Upper lobe of right lung (tissue), 1 donor: ENCODE results near the gene UBC. TPM values are rescaled to one million over a fixed set of nuclear protein-coding genes. Genes with fewer than 3 reads are reported as not detected.

Experiments
- ATAC-seq: fragments of 200-7000 bp; cut with Tn5 transposase; one replicate; pipeline ENCODE4 v1.9.1; 2020; ENCODE audit warnings: mild to moderate bottlenecking, moderate library complexity
- DNase-seq: peaks from one replicate; pipeline ENCODE4 v3.0.0-alpha.2; 2020
- H3K27ac ChIP-seq: fragments of 200-600 bp; one replicate; pipeline ENCODE4 v1.8.0; 2022
- H3K27me3 ChIP-seq: fragments of 200-600 bp; one replicate; pipeline ENCODE4 v1.8.0; 2022; ENCODE audit warnings: mild to moderate bottlenecking
- H3K36me3 ChIP-seq: fragments of 200-600 bp; one replicate; pipeline ENCODE4 v1.8.0; 2022
- H3K4me1 ChIP-seq: fragments of 200-600 bp; one replicate; pipeline ENCODE4 v1.8.0; 2022
- H3K4me3 ChIP-seq: fragments of 200-600 bp; one replicate; pipeline ENCODE4 v1.8.0; 2022; ENCODE audit warnings: mild to moderate bottlenecking
- H3K9me3 ChIP-seq: fragments of 200-600 bp; one replicate; pipeline ENCODE4 v1.8.0; 2022
- intact Hi-C: fragments of 100-400 bp; cut with DNase I; formaldehyde crosslinking; loops from one replicate; pipeline ENCODE4 v1.11.0; 2022
- long read RNA-seq: library from polyadenylated mRNA; unstranded; transcript quantifications from one replicate; pipeline ENCODE4 v2.0.0, GENCODE V29; 2021
- total RNA-seq: library from RNA; stranded (reverse); fragmentation: NEBNext Ultra II Directional; extraction: Animal tissue kit (Norgen Biotek cat#: 25700); gene quantifications from one replicate; pipeline ENCODE4 v1.2.1, GENCODE V29; 2021
- TF ChIP-seq, protein P1 (sequence below): fragments of 200-600 bp; IDR thresholded peaks from one replicate; pipeline ENCODE4 v1.8.0; 2022; ENCODE audit warnings: antibody characterized with exemption
- donor health status: DM: no; HTN: yes; CAD: no; lungs with severe emphysema.

UBC gene
- 1,107 TPM for total RNA-seq
- long read RNA-seq, transcript UBC-204 (2 exons, 624 nt): minor isoform, 5 of 1,104 reads
- long read RNA-seq, transcript UBC-205 (1 exons, 3,745 nt): minor isoform, 164 of 1,104 reads
- long read RNA-seq, transcript UBC-201 (2 exons, 2,688 nt): major isoform, 925 of 1,104 reads
- long read RNA-seq, partial matches to known transcripts: 0 of 1,104 reads
- long read RNA-seq, other reads (novel, unspliced or antisense): 6 of 1,104 reads

DNA sequence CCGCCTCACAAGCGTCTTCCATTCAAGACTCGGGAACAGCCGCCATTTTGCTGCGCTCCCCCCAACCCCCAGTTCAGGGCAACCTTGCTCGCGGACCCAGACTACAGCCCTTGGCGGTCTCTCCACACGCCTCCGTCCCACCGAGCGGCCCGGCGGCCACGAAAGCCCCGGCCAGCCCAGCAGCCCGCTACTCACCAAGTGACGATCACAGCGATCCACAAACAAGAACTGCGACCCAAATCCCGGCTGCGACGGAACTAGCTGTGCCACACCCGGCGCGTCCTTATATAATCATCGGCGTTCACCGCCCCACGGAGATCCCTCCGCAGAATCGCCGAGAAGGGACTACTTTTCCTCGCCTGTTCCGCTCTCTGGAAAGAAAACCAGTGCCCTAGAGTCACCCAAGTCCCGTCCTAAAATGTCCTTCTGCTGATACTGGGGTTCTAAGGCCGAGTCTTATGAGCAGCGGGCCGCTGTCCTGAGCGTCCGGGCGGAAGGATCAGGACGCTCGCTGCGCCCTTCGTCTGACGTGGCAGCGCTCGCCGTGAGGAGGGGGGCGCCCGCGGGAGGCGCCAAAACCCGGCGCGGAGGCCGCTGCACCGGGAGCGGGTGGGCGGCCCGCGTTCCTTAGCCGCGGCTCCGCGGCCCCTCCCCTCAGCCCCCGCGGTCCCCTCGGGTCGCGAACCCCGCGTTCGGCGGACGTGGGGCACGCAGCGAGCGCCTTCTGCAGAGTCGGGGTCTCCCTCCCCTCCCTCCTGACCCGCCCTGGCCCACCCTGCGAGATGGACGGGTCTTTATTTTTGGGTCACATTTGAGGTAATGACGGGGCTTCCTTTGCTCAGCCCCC is at the start of gene UBC:
Gene UBC (minus strand): TSS at position 259 of the 847 bp plus-strand sequence. CDS start 879 bp downstream, outside the sequence.
- DNase-seq (peak; percentile 93), ATAC-seq (peak; percentile 81)
- peak within 1 kb of the TSS; percentile 88 for H3K4me3 ChIP-seq
- peaks cover 58% of the 10 kb centered on the region for H3K4me1 ChIP-seq
- no peaks in the 10 kb centered on the region for H3K27me3 ChIP-seq
- intact Hi-C loops: loop anchor here (2.0 kb wide), 1 partner anchor 26 kb away; no protein-coding TSS in a partner anchor
- H3K9me3 ChIP-seq: no peaks in the 10 kb centered on the region
- H3K27ac ChIP-seq: peak within 1 kb of the TSS; percentile 100
- TF ChIP-seq, protein P1, sequence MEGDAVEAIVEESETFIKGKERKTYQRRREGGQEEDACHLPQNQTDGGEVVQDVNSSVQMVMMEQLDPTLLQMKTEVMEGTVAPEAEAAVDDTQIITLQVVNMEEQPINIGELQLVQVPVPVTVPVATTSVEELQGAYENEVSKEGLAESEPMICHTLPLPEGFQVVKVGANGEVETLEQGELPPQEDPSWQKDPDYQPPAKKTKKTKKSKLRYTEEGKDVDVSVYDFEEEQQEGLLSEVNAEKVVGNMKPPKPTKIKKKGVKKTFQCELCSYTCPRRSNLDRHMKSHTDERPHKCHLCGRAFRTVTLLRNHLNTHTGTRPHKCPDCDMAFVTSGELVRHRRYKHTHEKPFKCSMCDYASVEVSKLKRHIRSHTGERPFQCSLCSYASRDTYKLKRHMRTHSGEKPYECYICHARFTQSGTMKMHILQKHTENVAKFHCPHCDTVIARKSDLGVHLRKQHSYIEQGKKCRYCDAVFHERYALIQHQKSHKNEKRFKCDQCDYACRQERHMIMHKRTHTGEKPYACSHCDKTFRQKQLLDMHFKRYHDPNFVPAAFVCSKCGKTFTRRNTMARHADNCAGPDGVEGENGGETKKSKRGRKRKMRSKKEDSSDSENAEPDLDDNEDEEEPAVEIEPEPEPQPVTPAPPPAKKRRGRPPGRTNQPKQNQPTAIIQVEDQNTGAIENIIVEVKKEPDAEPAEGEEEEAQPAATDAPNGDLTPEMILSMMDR: no peak
- H3K36me3 ChIP-seq: peaks cover 32% of the 10 kb centered on the region

DNA sequence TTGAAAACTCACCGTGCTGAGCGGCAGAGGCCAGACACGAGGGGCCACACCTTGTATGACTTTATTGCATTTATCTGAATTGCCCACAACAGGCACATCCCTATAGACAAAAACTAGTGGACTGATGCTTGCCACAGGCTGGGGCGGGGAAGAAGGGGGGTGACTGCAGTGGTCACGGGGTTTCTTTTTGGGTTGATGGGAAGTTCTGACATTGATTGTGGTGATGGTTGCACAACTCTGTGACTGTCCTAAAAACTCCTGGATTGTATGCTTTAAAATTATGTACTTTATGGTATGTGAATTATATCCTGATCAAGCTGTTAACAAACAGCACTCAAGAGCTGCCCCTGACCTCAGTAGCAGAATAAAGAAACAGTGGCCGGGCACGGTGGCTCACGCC is 48.8 kb upstream of the UBC start:
- intact Hi-C loops: no loop called here
- Histone ChIP-seq H3K36me3 (peaks cover 80% of the 10 kb centered on the region), H3K27ac (no peak overlapping the region), H3K27me3 (no peaks in the 10 kb centered on the region), H3K4me3 (no peak overlapping the region), H3K4me1 (no peaks in the 10 kb centered on the region), H3K9me3 (no peaks in the 10 kb centered on the region)
- TF ChIP-seq, protein P1: no peak
- ATAC-seq: no peak
- no peak for DNase-seq

DNA sequence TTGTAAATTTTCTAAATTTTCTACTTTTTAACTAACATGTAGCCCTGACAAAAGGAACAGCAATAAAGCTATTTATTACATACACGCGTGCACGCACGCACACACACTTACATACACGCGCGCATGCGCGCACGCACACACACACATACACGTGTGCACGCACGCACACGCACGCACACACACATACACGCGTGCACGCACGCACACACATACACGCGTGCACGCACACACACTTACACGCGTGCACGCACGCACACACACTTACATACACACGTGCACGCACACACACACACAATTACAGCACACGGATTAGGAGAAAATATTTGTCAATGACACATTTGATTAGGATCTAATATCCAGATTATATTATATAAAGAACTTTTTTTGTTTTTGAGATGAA is 46.6 kb upstream of the UBC start:
- Histone ChIP-seq H3K36me3 (peaks cover 76% of the 10 kb centered on the region), H3K4me3 (no peak overlapping the region)
- ATAC-seq: no peak

DNA sequence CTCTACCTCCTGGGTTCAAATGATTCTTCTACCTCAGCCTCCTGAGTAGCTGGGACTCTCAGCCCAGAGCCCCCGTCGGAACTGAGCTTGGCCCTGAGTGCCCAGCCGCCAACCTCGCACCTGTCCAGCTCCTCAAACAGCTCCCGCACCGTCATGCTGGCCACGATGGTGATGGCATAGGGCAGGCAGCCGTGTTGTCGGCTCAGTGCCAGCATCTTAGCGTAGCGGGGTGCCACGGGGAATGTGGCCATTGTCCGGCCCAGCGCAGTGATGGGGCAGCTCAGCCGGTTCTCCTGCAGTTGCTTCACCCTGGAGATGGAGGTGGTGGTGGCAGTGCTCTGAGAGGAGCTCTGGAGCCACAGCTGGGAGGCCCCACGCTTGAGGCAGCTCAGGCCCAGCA is 42.1 kb upstream of the UBC start:
- Histone ChIP-seq H3K27ac (no peak overlapping the region), H3K4me3 (no peak overlapping the region), H3K9me3 (no peaks in the 10 kb centered on the region), H3K27me3 (no peaks in the 10 kb centered on the region), H3K4me1 (no peaks in the 10 kb centered on the region), H3K36me3 (peaks cover 76% of the 10 kb centered on the region)
- ATAC-seq (no peak), DNase-seq (no peak)
- intact Hi-C loops: no loop called here
- TF ChIP-seq, protein P1: no peak

More for the DNA sequence above, 46.6 kb upstream of the UBC start:
- no peaks in the 10 kb centered on the region for H3K9me3 ChIP-seq
- H3K27me3 ChIP-seq: no peaks in the 10 kb centered on the region
- H3K27ac ChIP-seq: no peak overlapping the region
- DNase-seq: no peak
- TF ChIP-seq, protein P1: no peak
- H3K4me1 ChIP-seq: no peaks in the 10 kb centered on the region
- intact Hi-C loops: no loop called here

DNA sequence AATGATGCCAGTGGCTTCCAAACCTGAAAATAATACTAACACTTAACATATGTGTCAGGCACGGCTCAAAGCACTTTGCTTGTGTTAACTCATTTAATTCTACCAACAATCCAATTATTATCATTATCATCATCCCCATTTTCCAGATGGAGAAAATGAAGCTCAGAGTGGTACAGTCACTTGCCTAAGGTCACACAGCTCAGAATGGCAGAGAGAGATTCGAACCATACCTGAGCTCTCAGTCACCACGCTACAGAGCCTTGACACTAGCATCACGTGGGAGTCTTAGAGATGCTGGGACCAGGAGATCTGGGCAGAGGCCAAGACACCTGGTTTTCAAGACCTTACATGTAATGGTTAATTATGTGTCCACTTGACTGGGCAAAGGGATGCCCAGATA is 40.3 kb upstream of the UBC start:
- intact Hi-C loops: no loop called here
- ATAC-seq (no peak), DNase-seq (no peak)
- H3K27ac ChIP-seq: no peak overlapping the region
- H3K27me3 ChIP-seq: no peaks in the 10 kb centered on the region
- no peaks in the 10 kb centered on the region for H3K9me3 ChIP-seq
- H3K4me3 ChIP-seq: no peak overlapping the region
- H3K36me3 ChIP-seq: peaks cover 79% of the 10 kb centered on the region
- H3K4me1 ChIP-seq: no peaks in the 10 kb centered on the region
- TF ChIP-seq, protein P1: no peak
